ENCODE results near the gene RND2. TPM values are rescaled to one million over a fixed set of nuclear protein-coding genes. Genes with fewer than 3 reads are reported as not detected.

The RND2 gene
- total and polyA plus RNA-seq, 9 of the 15 experiments (the other 6 are each of a cell fraction or from before 2014, with no cell fraction given) = 0.15 to 1.9 (median 0.98) TPM

GRCh38 chr17:42997984-42998938 lies 26.8 kb upstream of the RND2 start, which contains the start of gene RPL27 (continued):
- TF ChIP-seq TSHZ1 (CRISPR knock-in tag; IDR thresholded peaks at IDR 0.05) (no peak), ZNF609 (CRISPR knock-in tag; IDR thresholded peaks at IDR 0.05; ENCODE audit: borderline replicate concordance) (0 out of 2 replicates have a peak, but pooled peaks have one; percentile 35), ZBTB12 (CRISPR knock-in tag; IDR thresholded peaks at IDR 0.05) (peak; percentile 89), MED1 (CRISPR knock-in tag; IDR thresholded peaks at IDR 0.05; ENCODE audit: borderline replicate concordance) (no peak), SMARCB1 (IDR thresholded peaks at IDR 0.05; ENCODE audit: insufficient read length, low read depth) (no peak), KDM1A (IDR thresholded peaks at IDR 0.05) (no peak), MYBL2 (IDR thresholded peaks at IDR 0.05; ENCODE audit: low read depth) (no peak), MYBL2 (CRISPR knock-in tag; IDR thresholded peaks at IDR 0.05; ENCODE audit: borderline replicate concordance) (no peak), TAF7 (tag; IDR thresholded peaks at IDR 0.05) (peak; percentile 98), SMARCC2 (IDR thresholded peaks at IDR 0.05; ENCODE audit: low read depth) (peak; percentile 51; the same call in 1 of the 2 replicates), HMG20B (CRISPR knock-in tag; IDR thresholded peaks at IDR 0.05) (no peak), VEZF1 (CRISPR knock-in tag; IDR thresholded peaks at IDR 0.05) (peak; percentile 69), FOXJ2 (tag; IDR thresholded peaks at IDR 0.05) (peak; percentile 41), NCOA4 (IDR thresholded peaks at IDR 0.05; ENCODE audit: partially characterized antibody) (no peak), NONO (IDR thresholded peaks at IDR 0.05; ENCODE audit: low read depth in 2 of 2, low read length in 1 of 2) (no peak)

Measured in K562 (cell line).